MCF 10A (cell line): Measurements from ENCODE around the gene PJA1. TPM values are rescaled to one million over a fixed set of nuclear protein-coding genes. Genes with fewer than 3 reads are reported as not detected.

ENCODE experiments used
- BruUV-seq: library from RNA; stranded (reverse); fragments of 400-500 nt; replicated peaks from 2 replicates; lab custom pipeline; 2021; lab: Mats Ljungman, UMichigan
- CTCF ChIA-PET: fragments of 300-600 bp; sonication (Branson Sonifier 250); formaldehyde crosslinking; extraction: SDS; loops from one replicate; lab custom pipeline; 2021; ENCODE audit warnings: antibody characterized with exemption, inconsistent platforms; lab: Yijun Ruan, JAX
- POLR2A ChIA-PET: fragments of 300-600, 350-650 bp; sonication (Branson Sonifier 250); formaldehyde crosslinking; extraction: SDS; loops from one replicate; lab custom pipeline; 2020; ENCODE audit warnings: antibody characterized with exemption, inconsistent platforms; lab: Yijun Ruan, JAX
- DNase-seq: peaks from one replicate; pipeline ENCODE4 v3.0.0-alpha.2; 2018; ENCODE audit not compliant: unreplicated experiment
- H3K27ac Mint-ChIP-seq: one replicate; pipeline ENCODE4 v1.8.0; 2022; ENCODE audit warnings: mild to moderate bottlenecking, low read depth, mixed read lengths; ENCODE audit not compliant: unreplicated experiment
- H3K27me3 Mint-ChIP-seq: one replicate; pipeline ENCODE4 v1.8.0; 2022; ENCODE audit warnings: mixed read lengths; ENCODE audit not compliant: insufficient read depth, unreplicated experiment
- H3K36me3 Mint-ChIP-seq: one replicate; pipeline ENCODE4 v1.8.0; 2022; ENCODE audit warnings: mild to moderate bottlenecking, moderate library complexity, mixed read lengths; ENCODE audit not compliant: insufficient read depth, unreplicated experiment
- H3K4me1 Mint-ChIP-seq: one replicate; pipeline ENCODE4 v1.8.0; 2022; ENCODE audit warnings: mixed read lengths; ENCODE audit not compliant: insufficient read depth, unreplicated experiment
- H3K4me3 Mint-ChIP-seq: one replicate; pipeline ENCODE4 v1.8.0; 2022; ENCODE audit warnings: mild to moderate bottlenecking, moderate library complexity, mixed read lengths; ENCODE audit not compliant: unreplicated experiment
- H3K9me3 Mint-ChIP-seq: one replicate; pipeline ENCODE4 v1.8.0; 2022; ENCODE audit warnings: mixed read lengths; ENCODE audit not compliant: unreplicated experiment
- CTCF ChIP-seq: fragments of 200-600 bp; IDR thresholded peaks from one replicate; pipeline ENCODE4 v1.8.0; 2022; ENCODE audit warnings: antibody characterized with exemption, mild to moderate bottlenecking; ENCODE audit not compliant: unreplicated experiment
- intact Hi-C: fragments of 100-400 bp; cut with micrococcal nuclease; formaldehyde crosslinking; loops from 2 replicates; pipeline ENCODE4 v1.14.1; 2022
- total RNA-seq: library from RNA; stranded (reverse); gene quantifications from 2 replicates; pipeline ENCODE4 v1.2.3, GENCODE V29; 2022

The PJA1 gene
- total RNA-seq, 1 experiment from 2014 or later, result 12.6 TPM

GRCh38 chrX:69128588-69128987, 36.7 kb downstream of the PJA1 start:
- BruUV-seq, result no TSS peak
- Mint-ChIP-seq H3K36me3 (no peaks in the 10 kb centered on the region), H3K27ac (no peak overlapping the region), H3K4me1 (no peaks in the 10 kb centered on the region), H3K27me3 (peaks cover 60% of the 10 kb centered on the region), H3K9me3 (no peaks in the 10 kb centered on the region), H3K4me3 (no peak overlapping the region)
- no peak for TF ChIP-seq CTCF
- DNase-seq, result no peak
- CTCF ChIA-PET, result interaction anchor here (1.5 kb wide), 1 partner anchor 9 kb away, joined by 3 read pairs; no protein-coding TSS in a partner anchor
- POLR2A ChIA-PET, result no interaction called here
- intact Hi-C loops, result no loop called here

- H3K9me3 Mint-ChIP-seq, result no peaks in the 10 kb centered on the region
- no TSS peak for BruUV-seq
- H3K4me1 Mint-ChIP-seq, result no peaks in the 10 kb centered on the region
- intact Hi-C loops, result no loop called here
- no peak for DNase-seq
- ChIA-PET CTCF (interaction anchor here (1.0 to 1.5 kb wide), 2 partner anchors 8 to 158 kb away, joined by 3 read pairs; no protein-coding TSS in a partner anchor), POLR2A (interaction anchor here (0.6 kb wide), 1 partner anchor 18 kb away, joined by 3 read pairs; no protein-coding TSS in a partner anchor)
- no peak for TF ChIP-seq CTCF
- H3K27me3 Mint-ChIP-seq, result peaks cover 62% of the 10 kb centered on the region
- no peak overlapping the region for H3K4me3 Mint-ChIP-seq
- no peak overlapping the region for H3K27ac Mint-ChIP-seq
- no peaks in the 10 kb centered on the region for H3K36me3 Mint-ChIP-seq
Observed at GRCh38 chrX:69127466-69127865, 37.8 kb downstream of the PJA1 start.

- Mint-ChIP-seq H3K4me3 (no peak overlapping the region), H3K36me3 (no peaks in the 10 kb centered on the region), H3K9me3 (no peaks in the 10 kb centered on the region), H3K4me1 (no peaks in the 10 kb centered on the region), H3K27me3 (peaks cover 61% of the 10 kb centered on the region), H3K27ac (no peak overlapping the region)
- BruUV-seq, result no TSS peak
- intact Hi-C loops, result no loop called here
- POLR2A ChIA-PET, result interaction anchor here (0.6 to 0.9 kb wide), 3 partner anchors 13 to 26 kb away, joined by 3 to 4 read pairs (median 3); no protein-coding TSS in a partner anchor
- DNase-seq, result no peak
- TF ChIP-seq CTCF, result no peak
- CTCF ChIA-PET, result interaction anchor here (0.6 to 1.0 kb wide), 2 partner anchors 11 to 159 kb away, joined by 3 read pairs; no protein-coding TSS in a partner anchor
Observed at GRCh38 chrX:69126642-69127041, 38.6 kb downstream of the PJA1 start.

GRCh38 chrX:69125094-69125493, 40.2 kb downstream of the PJA1 start:
- H3K4me3 Mint-ChIP-seq, result no peak overlapping the region
- ChIA-PET POLR2A (no interaction called here), CTCF (interaction anchor here (1.2 kb wide), 1 partner anchor 11 kb away, joined by 3 read pairs; no protein-coding TSS in a partner anchor)
- no peaks in the 10 kb centered on the region for H3K9me3 Mint-ChIP-seq
- BruUV-seq, result no TSS peak
- intact Hi-C loops, result no loop called here
- peaks cover 45% of the 10 kb centered on the region for H3K27me3 Mint-ChIP-seq
- no peak for TF ChIP-seq CTCF
- peaks cover 5% of the 10 kb centered on the region for H3K4me1 Mint-ChIP-seq
- H3K36me3 Mint-ChIP-seq, result no peaks in the 10 kb centered on the region
- no peak for DNase-seq
- H3K27ac Mint-ChIP-seq, result no peak overlapping the region
